Stimulated activated CD8-positive, alpha-beta memory T cell treated with anti-CD3 and anti-CD28 coated beads, Interleukin-4, amount 100 ng/mL, for 24 hours (primary cell): ENCODE data around the gene PSME4.

Experiments used
- DNase-seq: peaks from one replicate; pipeline ENCODE4 v3.0.0-alpha.2; 2020; ENCODE audit warnings: low read depth

PSME4 gene, protein sequence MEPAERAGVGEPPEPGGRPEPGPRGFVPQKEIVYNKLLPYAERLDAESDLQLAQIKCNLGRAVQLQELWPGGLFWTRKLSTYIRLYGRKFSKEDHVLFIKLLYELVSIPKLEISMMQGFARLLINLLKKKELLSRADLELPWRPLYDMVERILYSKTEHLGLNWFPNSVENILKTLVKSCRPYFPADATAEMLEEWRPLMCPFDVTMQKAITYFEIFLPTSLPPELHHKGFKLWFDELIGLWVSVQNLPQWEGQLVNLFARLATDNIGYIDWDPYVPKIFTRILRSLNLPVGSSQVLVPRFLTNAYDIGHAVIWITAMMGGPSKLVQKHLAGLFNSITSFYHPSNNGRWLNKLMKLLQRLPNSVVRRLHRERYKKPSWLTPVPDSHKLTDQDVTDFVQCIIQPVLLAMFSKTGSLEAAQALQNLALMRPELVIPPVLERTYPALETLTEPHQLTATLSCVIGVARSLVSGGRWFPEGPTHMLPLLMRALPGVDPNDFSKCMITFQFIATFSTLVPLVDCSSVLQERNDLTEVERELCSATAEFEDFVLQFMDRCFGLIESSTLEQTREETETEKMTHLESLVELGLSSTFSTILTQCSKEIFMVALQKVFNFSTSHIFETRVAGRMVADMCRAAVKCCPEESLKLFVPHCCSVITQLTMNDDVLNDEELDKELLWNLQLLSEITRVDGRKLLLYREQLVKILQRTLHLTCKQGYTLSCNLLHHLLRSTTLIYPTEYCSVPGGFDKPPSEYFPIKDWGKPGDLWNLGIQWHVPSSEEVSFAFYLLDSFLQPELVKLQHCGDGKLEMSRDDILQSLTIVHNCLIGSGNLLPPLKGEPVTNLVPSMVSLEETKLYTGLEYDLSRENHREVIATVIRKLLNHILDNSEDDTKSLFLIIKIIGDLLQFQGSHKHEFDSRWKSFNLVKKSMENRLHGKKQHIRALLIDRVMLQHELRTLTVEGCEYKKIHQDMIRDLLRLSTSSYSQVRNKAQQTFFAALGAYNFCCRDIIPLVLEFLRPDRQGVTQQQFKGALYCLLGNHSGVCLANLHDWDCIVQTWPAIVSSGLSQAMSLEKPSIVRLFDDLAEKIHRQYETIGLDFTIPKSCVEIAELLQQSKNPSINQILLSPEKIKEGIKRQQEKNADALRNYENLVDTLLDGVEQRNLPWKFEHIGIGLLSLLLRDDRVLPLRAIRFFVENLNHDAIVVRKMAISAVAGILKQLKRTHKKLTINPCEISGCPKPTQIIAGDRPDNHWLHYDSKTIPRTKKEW (N-terminal part only)

DNA sequence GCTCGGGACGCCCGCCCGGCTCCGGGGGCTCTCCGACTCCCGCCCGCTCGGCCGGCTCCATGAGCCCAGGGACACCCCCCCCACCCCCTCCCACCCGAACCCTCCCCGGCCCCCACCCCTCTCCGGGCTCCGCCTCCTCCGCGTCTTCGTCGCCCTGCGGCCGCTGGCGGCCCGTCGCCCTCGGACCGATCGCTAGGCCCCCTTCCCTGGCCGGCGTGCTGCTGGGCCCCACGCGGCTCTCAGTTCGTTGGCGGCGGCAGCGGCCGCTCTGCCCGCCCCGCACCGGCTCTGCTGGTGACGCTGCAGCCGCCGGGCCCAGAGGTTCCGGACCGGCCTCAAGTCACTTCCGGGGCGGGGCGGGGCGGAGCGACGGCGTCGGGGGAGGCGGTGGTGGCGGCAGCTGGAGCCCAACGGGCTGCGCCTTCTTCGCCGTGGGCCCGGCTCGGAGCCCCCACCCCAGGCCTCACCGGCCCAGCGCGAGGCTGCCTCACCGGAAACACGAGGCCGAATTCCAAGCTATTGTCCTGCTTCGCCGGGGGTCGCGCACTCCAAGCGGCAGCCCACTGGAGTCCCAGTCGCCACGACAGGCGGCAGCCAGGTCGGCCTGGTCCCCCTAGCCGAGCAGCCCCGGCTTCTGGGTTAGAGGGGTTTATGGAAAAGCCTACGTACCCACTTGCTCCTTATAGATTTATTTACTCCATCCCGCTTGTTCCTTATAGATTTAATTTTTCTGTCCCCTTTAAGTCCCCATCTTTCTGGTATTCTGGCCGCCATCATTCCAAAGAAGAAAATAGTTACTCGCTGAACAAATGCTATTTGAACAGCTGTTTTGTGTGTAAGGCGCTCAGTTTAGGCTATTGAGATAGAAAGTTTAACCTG, at the start of gene PSME4:
PSME4 (minus strand) TSS at position 270 of the 879 bp plus-strand sequence; CDS start at position 61, 209 bp downstream.
- DNase-seq, result peak; percentile 95

- no peak for DNase-seq
These were observed 45.3 kb upstream of the PSME4 start for GRCh38 chr2:54015798-54016699.

DNA sequence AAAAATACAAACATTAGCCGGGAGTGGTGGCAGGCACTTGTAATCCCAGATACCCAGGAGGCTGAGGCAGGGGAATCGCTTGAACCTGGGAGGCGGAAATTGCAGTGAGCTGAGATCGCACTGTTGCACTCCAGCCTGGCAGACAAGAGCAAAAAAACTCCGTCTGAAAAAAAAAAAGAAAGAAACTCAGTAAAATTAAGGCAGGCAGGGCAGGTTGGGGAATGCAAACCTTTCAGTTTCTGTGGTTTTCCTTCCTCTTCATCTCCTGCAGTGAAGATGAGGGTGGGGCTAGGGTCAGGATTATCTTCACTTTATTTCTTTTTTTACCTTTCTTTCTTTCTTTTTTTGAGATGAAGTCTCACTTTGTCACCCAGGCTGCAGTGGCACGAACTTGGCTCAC, 43.2 kb upstream of the PSME4 start:
- no peak for DNase-seq

DNA sequence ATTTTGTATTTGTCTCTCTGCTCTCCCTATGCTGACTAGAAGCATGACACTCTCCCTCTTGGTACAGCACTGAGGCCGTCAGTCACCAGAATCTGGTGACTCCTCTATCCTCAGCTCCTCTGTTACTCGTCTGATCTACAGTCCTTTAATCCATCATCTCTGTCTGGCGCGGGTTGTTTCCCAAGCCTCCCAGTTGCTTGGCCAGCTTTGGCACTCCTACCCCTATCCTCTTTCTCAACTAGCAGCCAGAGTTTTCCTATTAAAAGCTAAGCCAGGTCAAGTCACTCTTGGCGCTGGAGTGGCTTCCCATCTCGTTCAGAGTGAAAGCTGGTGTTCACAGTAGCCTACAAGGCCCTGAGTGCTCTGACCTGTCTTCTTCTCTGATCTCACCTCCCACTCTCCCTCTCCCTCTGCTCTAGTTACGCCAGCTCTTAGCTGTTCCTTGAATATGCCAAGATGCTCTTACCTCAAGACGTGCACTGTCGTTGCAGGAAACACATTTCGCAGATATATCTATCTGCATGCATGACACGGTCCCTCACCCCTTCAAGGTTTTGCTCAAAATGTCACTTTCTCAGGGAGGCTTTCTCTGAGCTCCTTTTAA, 41.8 kb upstream of the PSME4 start:
- DNase-seq, result no peak

DNA sequence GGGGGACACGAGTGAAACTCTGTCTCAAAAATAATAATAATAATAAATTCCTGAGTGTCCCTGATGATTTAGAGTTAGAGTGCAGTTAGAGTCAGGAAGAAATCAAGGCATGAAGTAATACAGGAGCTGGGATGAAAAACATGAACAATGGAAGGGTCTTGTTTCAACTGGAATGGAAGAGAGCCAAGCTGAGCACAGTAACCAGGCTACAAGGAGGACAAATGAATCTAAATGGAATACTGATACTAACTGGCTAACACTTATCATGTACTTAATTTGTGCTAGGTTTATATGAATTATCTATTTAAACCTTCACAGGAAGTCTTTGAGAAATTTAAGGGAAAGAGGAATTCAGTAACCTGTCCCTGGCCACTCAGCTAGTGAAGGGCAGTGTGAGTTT, 38.8 kb upstream of the PSME4 start:
- no peak for DNase-seq

DNA sequence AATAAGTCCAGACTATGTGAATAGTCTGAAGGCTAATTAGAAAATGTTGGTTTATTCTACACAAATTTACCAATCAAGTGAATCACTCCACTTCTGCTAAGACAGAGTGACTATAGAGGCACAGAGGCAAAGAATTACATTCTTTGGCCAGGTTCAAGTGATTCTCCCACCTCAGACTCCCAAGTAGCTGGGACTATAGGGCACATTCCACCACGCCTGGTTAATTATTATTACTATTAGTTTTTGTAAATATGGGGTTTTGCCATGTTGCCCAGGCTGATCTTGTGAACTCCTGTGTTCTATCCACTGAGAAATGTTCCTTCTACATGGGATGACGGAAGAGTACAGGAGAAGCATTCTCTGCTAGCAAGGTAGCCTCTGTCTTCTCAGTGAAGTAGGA, 37.6 kb upstream of the PSME4 start:
- DNase-seq, result no peak

DNA sequence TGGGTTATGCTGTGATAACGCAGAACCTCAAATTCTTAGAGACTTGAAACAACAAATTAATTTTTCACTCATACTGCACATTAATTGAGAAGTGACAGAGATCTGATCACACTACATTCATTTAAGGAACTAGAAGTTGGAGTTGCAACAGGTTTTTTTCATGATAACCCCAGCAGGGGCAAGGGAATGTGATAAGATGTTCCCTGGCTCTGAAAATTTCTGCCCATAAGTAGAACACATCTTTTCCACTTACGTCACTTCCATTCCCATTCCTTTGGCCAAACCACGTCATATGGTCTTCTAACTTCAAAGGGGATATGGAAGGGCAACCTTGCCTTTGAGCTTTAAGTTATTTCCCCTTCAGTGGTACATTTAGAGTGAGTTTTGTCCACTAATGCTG, 29.7 kb upstream of the PSME4 start:
- DNase-seq, result no peak

GRCh38 chr2:54000122-54000521, 29.3 kb upstream of the PSME4 start:
- DNase-seq, result no peak

- no peak for DNase-seq
These were observed 28.0 kb upstream of the PSME4 start for GRCh38 chr2:53998834-53999233.

- no peak for DNase-seq
These were observed 24.3 kb upstream of the PSME4 start for GRCh38 chr2:53994818-53995808.

GRCh38 chr2:53991948-53992347, 21.2 kb upstream of the PSME4 start:
- no peak for DNase-seq

DNA sequence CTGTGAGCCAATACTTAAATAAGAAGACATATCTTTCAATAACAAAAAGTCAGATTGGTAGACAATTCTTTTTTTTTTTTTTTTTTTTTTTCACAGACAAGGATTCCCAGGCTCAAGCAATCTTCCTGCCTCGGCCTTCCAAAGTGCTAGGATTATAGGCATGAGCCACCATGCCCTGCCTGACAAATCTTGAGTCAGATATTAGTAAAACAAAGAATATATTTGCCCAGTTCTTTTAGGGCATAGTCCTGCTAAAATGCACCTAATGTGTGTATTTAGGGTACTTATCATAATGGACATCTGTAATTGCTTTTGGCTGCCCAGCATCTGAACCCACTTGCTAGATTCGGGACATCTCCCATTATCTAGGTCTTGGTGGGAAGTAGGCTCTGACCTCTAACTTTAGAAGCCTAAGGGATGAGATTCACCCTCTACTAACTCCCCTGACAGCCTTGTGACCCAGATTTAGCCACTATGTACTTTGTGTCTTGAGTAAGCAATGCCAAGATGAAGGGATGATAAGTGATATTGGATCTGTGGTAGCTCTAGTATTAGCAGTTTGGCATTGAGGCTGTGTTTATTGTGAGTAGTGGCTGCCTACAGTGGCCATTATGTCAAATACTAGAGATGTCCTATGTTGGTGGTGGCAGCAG, 18.5 kb upstream of the PSME4 start:
- no peak for DNase-seq

DNA sequence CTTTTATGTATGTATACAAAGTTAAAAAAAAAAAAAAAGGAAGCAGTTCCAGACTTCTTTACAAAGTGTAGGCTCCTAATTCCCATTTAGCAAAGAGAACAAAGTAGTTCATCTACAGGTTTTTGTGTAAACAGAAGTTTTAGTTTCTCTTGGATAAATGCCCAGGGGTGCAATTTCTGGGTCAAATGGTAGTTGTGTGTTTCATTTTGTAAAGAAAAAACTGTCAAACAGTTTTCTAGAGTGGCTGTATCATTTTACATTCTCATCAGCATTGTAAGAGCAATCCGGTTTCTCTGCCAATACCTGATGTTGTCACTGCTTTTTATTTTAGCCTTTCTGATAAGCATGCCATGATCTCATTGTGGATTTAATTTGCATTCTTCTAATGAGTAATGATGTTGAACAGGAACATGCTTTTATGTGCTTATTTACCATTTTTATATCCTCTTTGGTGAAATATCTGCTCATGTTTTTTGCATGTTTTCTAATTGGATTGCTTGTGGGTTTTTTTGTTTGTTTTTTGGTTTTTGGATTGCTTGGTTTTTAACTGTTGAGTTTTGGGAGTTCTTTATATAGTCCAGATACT, 16.6 kb upstream of the PSME4 start:
- no peak for DNase-seq

GRCh38 chr2:53985646-53986045, 14.9 kb upstream of the PSME4 start:
- DNase-seq, result no peak

- no peak for DNase-seq
These were observed 647 bp downstream of the PSME4 start for GRCh38 chr2:53969968-53970723.

- DNase-seq, result no peak
These were observed 1.4 kb downstream of the PSME4 start for GRCh38 chr2:53969285-53969967.
